Neural cell (in vitro differentiated cells): ENCODE data around the gene KIRREL3. TPM values are rescaled to one million over a fixed set of nuclear protein-coding genes. Genes with fewer than 3 reads are reported as not detected.

Source experiments
- H2AFZ ChIP-seq: fragments of 200-600, 300-800 bp; sonication (generic), shearing (Covaris generic); 2 replicates; pipeline ENCODE4 v1.6.0; 2014; ENCODE audit warnings: low read depth, mild to moderate bottlenecking, antibody characterized with exemption, low read length, moderate library complexity
- H3F3A ChIP-seq: fragments of 200-600 bp; shearing (Covaris generic); 2 replicates; pipeline ENCODE4 v1.6.1; 2016; ENCODE audit warnings: mild to moderate bottlenecking, moderate library complexity, mixed read lengths, antibody characterized with exemption, low read length; ENCODE audit not compliant: insufficient read depth, poor library complexity, severe bottlenecking
- H3K27ac ChIP-seq: fragments of 200-600, 300-800 bp; sonication (generic), shearing (Covaris generic); 2 replicates; pipeline ENCODE4 v1.5.1; 2014; ENCODE audit warnings: mild to moderate bottlenecking, low read length, moderate library complexity
- H3K27me3 ChIP-seq: fragments of 300-800, 200-600 bp; sonication (generic), shearing (Covaris generic); 2 replicates; pipeline ENCODE4 v1.6.0; 2014; ENCODE audit warnings: mild to moderate bottlenecking, low read depth, low read length, moderate library complexity; ENCODE audit not compliant: insufficient read depth
- H3K36me3 ChIP-seq: fragments of 300-800, 200-600 bp; sonication (generic), shearing (Covaris generic); 2 replicates; pipeline ENCODE4 v1.5.1; 2014; ENCODE audit warnings: mild to moderate bottlenecking, antibody characterized with exemption, low read length, moderate library complexity; ENCODE audit not compliant: insufficient read depth
- H3K4me2 ChIP-seq: fragments of 300-800, 200-600 bp; sonication (generic), shearing (Covaris generic); 2 replicates; pipeline ENCODE4 v1.6.0; 2014; ENCODE audit warnings: mild to moderate bottlenecking, low read length
- H3K4me3 ChIP-seq: fragments of 300-800, 200-600 bp; sonication (generic), shearing (Covaris generic); 2 replicates; pipeline ENCODE4 v1.5.1; 2014; ENCODE audit warnings: mild to moderate bottlenecking, low read length, moderate library complexity
- H3K79me2 ChIP-seq: fragments of 200-600 bp; shearing (Covaris generic); replicated peaks from 2 replicates; pipeline ENCODE4 v1.6.0; 2014; ENCODE audit warnings: mild to moderate bottlenecking, low read length, moderate library complexity; ENCODE audit not compliant: insufficient read depth
- H3K9ac ChIP-seq: fragments of 300-800, 200-600 bp; sonication (generic), shearing (Covaris generic); 2 replicates; pipeline ENCODE4 v1.6.1; 2016; ENCODE audit warnings: mild to moderate bottlenecking, low read length, mixed read lengths
- H3K9me2 ChIP-seq: fragments of 200-600 bp; shearing (Covaris generic); 2 replicates; pipeline ENCODE4 v1.6.1; 2016; ENCODE audit warnings: mild to moderate bottlenecking, low read length, mixed read lengths; ENCODE audit not compliant: insufficient read depth
- H3K9me3 ChIP-seq: fragments of 200-600, 300-800 bp; sonication (generic), shearing (Covaris generic); 2 replicates; pipeline ENCODE4 v1.6.1; 2016; ENCODE audit warnings: mild to moderate bottlenecking, mixed run types, low read length, moderate library complexity, mixed read lengths
- H4K20me1 ChIP-seq: fragments of 200-600 bp; shearing (Covaris generic); 2 replicates; pipeline ENCODE4 v1.6.1; 2016; ENCODE audit warnings: mild to moderate bottlenecking, mixed run types; ENCODE audit not compliant: insufficient read depth
- EP300 ChIP-seq: fragments of 450-650 bp; conservative IDR thresholded peaks from 2 replicates; pipeline ENCODE4 v1.6.1; 2014; ENCODE audit warnings: antibody characterized with exemption, mild to moderate bottlenecking, moderate library complexity; ENCODE audit not compliant: poor library complexity, severe bottlenecking
- EZH2 ChIP-seq: fragments of 200-600, 300-800 bp; shearing (Covaris generic), sonication (generic); IDR thresholded peaks from 2 replicates; pipeline ENCODE4 v1.6.1; 2014; ENCODE audit warnings: antibody characterized with exemption, low read length, borderline replicate concordance, mild to moderate bottlenecking; ENCODE audit not compliant: insufficient read depth, poor library complexity, severe bottlenecking
- MXI1 ChIP-seq: fragments of 450-650 bp; conservative IDR thresholded peaks from 2 replicates; pipeline ENCODE4 v1.6.1; 2014; ENCODE audit warnings: antibody characterized with exemption, mild to moderate bottlenecking; ENCODE audit not compliant: poor library complexity, severe bottlenecking
- POLR2AphosphoS5 ChIP-seq: IDR thresholded peaks from 2 replicates; pipeline ENCODE4 v1.6.1; 2012
- RAD21 ChIP-seq: fragments of 450-650 bp; conservative IDR thresholded peaks from 2 replicates; pipeline ENCODE4 v1.6.1; 2014; ENCODE audit warnings: antibody characterized with exemption, mild to moderate bottlenecking, moderate library complexity
- REST ChIP-seq: IDR thresholded peaks from 2 replicates; pipeline ENCODE4 v1.6.1; 2012; ENCODE audit warnings: borderline replicate concordance
- SMC3 ChIP-seq: fragments of 450-650 bp; conservative IDR thresholded peaks from 2 replicates; pipeline ENCODE4 v1.6.1; 2014; ENCODE audit warnings: antibody characterized with exemption, mild to moderate bottlenecking, moderate library complexity; ENCODE audit not compliant: poor library complexity
- TAF1 ChIP-seq: IDR thresholded peaks from 2 replicates; pipeline ENCODE4 v1.6.1; 2012; ENCODE audit warnings: low read depth
- polyA plus RNA-seq: library from polyadenylated mRNA; depleted of rRNA; stranded (reverse); fragments of >200 nt; gene quantifications from 2 replicates; pipeline ENCODE4 v1.2.3, GENCODE V29; 2014
- TF ChIP-seq, protein P1 (sequence below): fragments of 450-650 bp; IDR thresholded peaks from 2 replicates; pipeline ENCODE4 v1.5.1; 2014; ENCODE audit warnings: antibody characterized with exemption, mild to moderate bottlenecking, moderate library complexity; ENCODE audit not compliant: poor library complexity, severe bottlenecking

KIRREL3 gene
- polyA plus RNA-seq, 1 donor from 2014 or later: 23.8 TPM

DNA sequence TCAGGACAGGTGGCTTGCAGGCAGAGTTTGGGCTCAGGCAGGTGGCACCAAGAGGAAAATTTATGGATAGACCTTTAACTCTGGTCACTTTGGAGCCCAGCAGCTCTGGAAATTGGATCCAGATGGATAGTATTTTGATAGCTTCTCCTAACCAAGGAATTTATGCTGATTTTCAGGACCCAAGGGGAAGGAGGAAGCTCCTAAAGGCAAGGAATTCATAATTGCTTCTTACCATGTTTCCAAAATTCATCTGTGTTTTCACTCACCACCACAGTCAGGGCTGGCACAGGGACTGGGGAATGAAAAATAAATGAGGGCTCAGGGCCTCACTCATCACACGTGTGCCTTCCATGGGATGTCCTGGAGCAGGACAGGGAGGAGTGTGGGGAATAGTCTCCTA, 327.3 kb downstream of the KIRREL3 start:
- no peak overlapping the region for H3K27ac ChIP-seq
- no peaks in the 10 kb centered on the region for H4K20me1 ChIP-seq
- H3F3A ChIP-seq: no peaks in the 10 kb centered on the region
- no peak overlapping the region for H3K4me2 ChIP-seq
- H3K4me3 ChIP-seq: no peak overlapping the region
- no peak overlapping the region for H2AFZ ChIP-seq
- TF ChIP-seq EP300 (no peak), EZH2 (no peak), POLR2AphosphoS5 (no peak), MXI1 (no peak), RAD21 (no peak), SMC3 (no peak), TAF1 (no peak), REST (no peak)
- TF ChIP-seq, protein P1, sequence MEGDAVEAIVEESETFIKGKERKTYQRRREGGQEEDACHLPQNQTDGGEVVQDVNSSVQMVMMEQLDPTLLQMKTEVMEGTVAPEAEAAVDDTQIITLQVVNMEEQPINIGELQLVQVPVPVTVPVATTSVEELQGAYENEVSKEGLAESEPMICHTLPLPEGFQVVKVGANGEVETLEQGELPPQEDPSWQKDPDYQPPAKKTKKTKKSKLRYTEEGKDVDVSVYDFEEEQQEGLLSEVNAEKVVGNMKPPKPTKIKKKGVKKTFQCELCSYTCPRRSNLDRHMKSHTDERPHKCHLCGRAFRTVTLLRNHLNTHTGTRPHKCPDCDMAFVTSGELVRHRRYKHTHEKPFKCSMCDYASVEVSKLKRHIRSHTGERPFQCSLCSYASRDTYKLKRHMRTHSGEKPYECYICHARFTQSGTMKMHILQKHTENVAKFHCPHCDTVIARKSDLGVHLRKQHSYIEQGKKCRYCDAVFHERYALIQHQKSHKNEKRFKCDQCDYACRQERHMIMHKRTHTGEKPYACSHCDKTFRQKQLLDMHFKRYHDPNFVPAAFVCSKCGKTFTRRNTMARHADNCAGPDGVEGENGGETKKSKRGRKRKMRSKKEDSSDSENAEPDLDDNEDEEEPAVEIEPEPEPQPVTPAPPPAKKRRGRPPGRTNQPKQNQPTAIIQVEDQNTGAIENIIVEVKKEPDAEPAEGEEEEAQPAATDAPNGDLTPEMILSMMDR: no peak
- no peaks in the 10 kb centered on the region for H3K79me2 ChIP-seq
- no peaks in the 10 kb centered on the region for H3K9me3 ChIP-seq
- H3K9me2 ChIP-seq: no peaks in the 10 kb centered on the region
- H3K9ac ChIP-seq: no peak overlapping the region
- H3K27me3 ChIP-seq: no peaks in the 10 kb centered on the region
- H3K36me3 ChIP-seq: no peaks in the 10 kb centered on the region

- H3K27ac ChIP-seq: no peak overlapping the region
These were observed 331.2 kb downstream of the KIRREL3 start for GRCh38 chr11:126669416-126669815.

More at GRCh38 chr11:126669416-126669815, 331.2 kb downstream of the KIRREL3 start:
- H4K20me1 ChIP-seq: no peaks in the 10 kb centered on the region
- H3K4me3 ChIP-seq: no peak overlapping the region
- no peaks in the 10 kb centered on the region for H3K9me2 ChIP-seq
- no peaks in the 10 kb centered on the region for H3K27me3 ChIP-seq
- TF ChIP-seq, protein P1: no peak
- TF ChIP-seq TAF1 (no peak), RAD21 (no peak), POLR2AphosphoS5 (no peak), REST (no peak)
- no peaks in the 10 kb centered on the region for H3F3A ChIP-seq
- H3K9ac ChIP-seq: no peak overlapping the region
- H3K36me3 ChIP-seq: no peaks in the 10 kb centered on the region
- H2AFZ ChIP-seq: no peak overlapping the region
- H3K79me2 ChIP-seq: no peaks in the 10 kb centered on the region
- H3K4me2 ChIP-seq: no peak overlapping the region
- H3K9me3 ChIP-seq: no peaks in the 10 kb centered on the region
